ENCODE results near the gene STARD8. TPM values are rescaled to one million over a fixed set of nuclear protein-coding genes. Genes with fewer than 3 reads are reported as not detected.

The STARD8 gene
- total RNA-seq, 1 experiment from 2014 or later = 0.45 TPM

DNA sequence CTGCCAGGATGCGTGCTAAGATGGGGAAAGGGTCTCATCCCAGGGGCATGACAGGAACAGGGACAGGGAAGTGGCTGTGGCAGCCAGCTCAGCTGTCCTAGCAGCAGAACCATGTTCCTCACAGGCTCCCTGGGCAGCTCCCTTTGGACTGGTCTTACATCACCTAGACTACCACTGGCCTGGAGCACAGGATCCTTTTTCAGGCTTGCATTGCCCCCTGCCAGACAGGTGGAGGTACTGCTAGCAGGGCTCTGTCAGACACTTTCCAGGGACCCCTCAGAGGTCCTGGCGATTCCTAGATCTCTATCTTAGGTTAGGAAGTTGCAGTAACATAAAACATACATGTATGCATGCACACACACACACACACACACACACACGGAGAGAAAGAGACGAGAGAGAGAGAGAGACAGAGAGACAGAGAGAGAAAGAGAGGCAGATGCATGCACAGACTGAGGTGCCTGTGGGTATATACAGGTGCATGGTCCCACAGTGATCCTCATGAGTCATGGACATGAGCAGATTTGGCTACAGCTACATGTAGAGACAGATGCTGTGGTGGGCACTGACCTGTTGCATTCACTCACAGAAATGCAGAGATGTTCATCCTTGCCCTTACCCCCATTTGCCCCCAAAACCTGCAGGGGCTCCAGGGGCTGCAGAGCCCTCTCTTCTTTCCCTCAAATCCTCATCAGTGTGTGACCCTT lies 63.6 kb downstream of the STARD8 start:
- Mint-ChIP-seq H3K4me3 (ENCODE audit: low read depth, unreplicated experiment) (no peak overlapping the region), H3K9me3 (ENCODE audit: low read depth, unreplicated experiment) (no peaks in the 10 kb centered on the region), H3K27ac (ENCODE audit: unreplicated experiment) (no peak overlapping the region), H3K27me3 (ENCODE audit: unreplicated experiment) (peaks cover 34% of the 10 kb centered on the region), H3K36me3 (ENCODE audit: insufficient read depth, unreplicated experiment) (no peaks in the 10 kb centered on the region), H3K4me1 (ENCODE audit: low read depth, unreplicated experiment) (no peaks in the 10 kb centered on the region)
- CTCF ChIA-PET = interaction anchor here (0.6 to 1.8 kb wide), 17 partner anchors 12 to 1560 kb away, joined by 3 to 22 read pairs (median 3); no protein-coding TSS in a partner anchor
- TF ChIP-seq, protein P1, sequence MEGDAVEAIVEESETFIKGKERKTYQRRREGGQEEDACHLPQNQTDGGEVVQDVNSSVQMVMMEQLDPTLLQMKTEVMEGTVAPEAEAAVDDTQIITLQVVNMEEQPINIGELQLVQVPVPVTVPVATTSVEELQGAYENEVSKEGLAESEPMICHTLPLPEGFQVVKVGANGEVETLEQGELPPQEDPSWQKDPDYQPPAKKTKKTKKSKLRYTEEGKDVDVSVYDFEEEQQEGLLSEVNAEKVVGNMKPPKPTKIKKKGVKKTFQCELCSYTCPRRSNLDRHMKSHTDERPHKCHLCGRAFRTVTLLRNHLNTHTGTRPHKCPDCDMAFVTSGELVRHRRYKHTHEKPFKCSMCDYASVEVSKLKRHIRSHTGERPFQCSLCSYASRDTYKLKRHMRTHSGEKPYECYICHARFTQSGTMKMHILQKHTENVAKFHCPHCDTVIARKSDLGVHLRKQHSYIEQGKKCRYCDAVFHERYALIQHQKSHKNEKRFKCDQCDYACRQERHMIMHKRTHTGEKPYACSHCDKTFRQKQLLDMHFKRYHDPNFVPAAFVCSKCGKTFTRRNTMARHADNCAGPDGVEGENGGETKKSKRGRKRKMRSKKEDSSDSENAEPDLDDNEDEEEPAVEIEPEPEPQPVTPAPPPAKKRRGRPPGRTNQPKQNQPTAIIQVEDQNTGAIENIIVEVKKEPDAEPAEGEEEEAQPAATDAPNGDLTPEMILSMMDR (IDR thresholded peaks at IDR 0.05; ENCODE audit: unreplicated experiment) = peak; percentile 59
- DNase-seq = peak; percentile 57
- intact Hi-C loops (cut with micrococcal nuclease; ENCODE audit: unreplicated experiment) = loop anchor here (1.0 to 5.0 kb wide), 3 partner anchors 200 to 529 kb away; no protein-coding TSS in a partner anchor
- BruUV-seq (replicated peaks) = no TSS peak

DNA sequence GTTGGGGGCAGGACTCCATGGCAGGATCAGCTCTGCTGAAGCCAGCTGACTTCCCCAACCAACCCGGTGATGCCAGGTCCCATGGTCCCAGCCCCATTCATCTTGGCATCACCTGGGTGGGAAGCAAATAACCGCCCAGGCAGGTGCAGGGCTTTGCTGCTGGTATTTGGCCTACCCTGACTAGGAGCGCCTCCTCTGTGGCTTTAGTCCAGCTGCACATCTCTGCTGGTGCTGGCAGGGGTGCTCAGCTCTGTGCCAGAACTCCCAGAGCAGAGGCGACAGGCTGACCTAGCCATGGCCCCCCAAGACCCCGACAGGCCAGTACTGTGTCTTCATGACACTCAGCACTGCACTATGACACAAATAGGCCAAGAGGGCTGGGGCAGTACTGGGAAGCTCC lies 64.4 kb downstream of the STARD8 start:
- Mint-ChIP-seq H3K27ac (ENCODE audit: unreplicated experiment) (no peak overlapping the region), H3K4me1 (ENCODE audit: low read depth, unreplicated experiment) (no peaks in the 10 kb centered on the region), H3K27me3 (ENCODE audit: unreplicated experiment) (peaks cover 34% of the 10 kb centered on the region), H3K36me3 (ENCODE audit: insufficient read depth, unreplicated experiment) (no peaks in the 10 kb centered on the region), H3K4me3 (ENCODE audit: low read depth, unreplicated experiment) (no peak overlapping the region), H3K9me3 (ENCODE audit: low read depth, unreplicated experiment) (no peaks in the 10 kb centered on the region)
- CTCF ChIA-PET = no interaction called here
- no peak for DNase-seq
- TF ChIP-seq, protein P1 (IDR thresholded peaks at IDR 0.05; ENCODE audit: unreplicated experiment) = no peak
- intact Hi-C loops (cut with micrococcal nuclease; ENCODE audit: unreplicated experiment) = loop anchor here (1.0 to 5.0 kb wide), 3 partner anchors 201 to 530 kb away; no protein-coding TSS in a partner anchor
- no TSS peak for BruUV-seq (replicated peaks)

DNA sequence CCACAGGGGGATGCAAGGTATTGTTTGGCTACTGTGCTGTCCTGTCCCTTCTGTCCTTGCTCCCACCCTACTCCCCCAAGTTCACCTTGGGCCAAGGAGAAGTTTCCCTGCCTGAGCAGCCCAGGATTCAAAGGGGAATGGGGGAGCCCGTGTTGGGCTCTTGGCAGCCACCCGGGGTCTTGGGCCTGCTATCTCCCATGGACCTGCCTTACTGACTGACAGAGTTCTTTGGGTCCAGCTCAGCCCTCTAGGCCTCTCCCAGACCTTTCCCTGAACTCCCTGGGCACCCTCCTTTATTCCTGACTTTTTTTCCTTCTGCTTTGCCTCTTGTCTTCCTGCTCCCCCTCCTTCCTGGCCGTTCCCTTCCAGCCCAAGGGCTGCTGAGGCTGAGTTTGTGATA lies 67.4 kb downstream of the STARD8 start:
- no peaks in the 10 kb centered on the region for H3K36me3 Mint-ChIP-seq (ENCODE audit: insufficient read depth, unreplicated experiment)
- intact Hi-C loops (cut with micrococcal nuclease; ENCODE audit: unreplicated experiment) = loop anchor here (5.0 kb wide), 1 partner anchor 533 kb away; no protein-coding TSS in a partner anchor
- no peaks in the 10 kb centered on the region for H3K9me3 Mint-ChIP-seq (ENCODE audit: low read depth, unreplicated experiment)
- CTCF ChIA-PET = no interaction called here
- BruUV-seq (replicated peaks) = no TSS peak
- no peaks in the 10 kb centered on the region for H3K4me1 Mint-ChIP-seq (ENCODE audit: low read depth, unreplicated experiment)
- H3K27ac Mint-ChIP-seq (ENCODE audit: unreplicated experiment) = no peak overlapping the region
- DNase-seq = no peak
- no peak overlapping the region for H3K4me3 Mint-ChIP-seq (ENCODE audit: low read depth, unreplicated experiment)
- H3K27me3 Mint-ChIP-seq (ENCODE audit: unreplicated experiment) = peaks cover 41% of the 10 kb centered on the region
- TF ChIP-seq, protein P1 (IDR thresholded peaks at IDR 0.05; ENCODE audit: unreplicated experiment) = no peak

DNA sequence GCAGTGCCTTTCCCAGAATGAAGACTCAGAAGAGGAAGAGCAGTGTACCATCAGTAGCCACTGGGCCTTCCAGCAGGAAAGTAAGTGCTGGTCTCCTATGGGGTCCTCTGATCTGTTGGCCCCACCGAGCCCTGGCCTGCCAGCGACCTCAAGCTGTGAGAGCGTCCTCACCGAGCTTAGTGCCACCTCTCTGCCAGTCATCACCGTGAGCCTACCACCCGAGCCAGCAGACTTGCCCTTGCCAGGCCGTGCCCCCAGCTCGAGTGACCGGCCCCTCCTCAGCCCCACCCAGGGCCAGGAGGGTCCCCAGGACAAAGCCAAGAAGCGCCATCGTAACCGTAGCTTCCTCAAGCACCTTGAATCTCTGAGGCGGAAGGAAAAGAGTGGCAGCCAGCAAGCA lies 69.7 kb downstream of the STARD8 start:
- no peaks in the 10 kb centered on the region for H3K4me1 Mint-ChIP-seq (ENCODE audit: low read depth, unreplicated experiment)
- intact Hi-C loops (cut with micrococcal nuclease; ENCODE audit: unreplicated experiment) = no loop called here
- peaks cover 46% of the 10 kb centered on the region for H3K27me3 Mint-ChIP-seq (ENCODE audit: unreplicated experiment)
- no peak for DNase-seq
- H3K27ac Mint-ChIP-seq (ENCODE audit: unreplicated experiment) = no peak overlapping the region
- TF ChIP-seq, protein P1 (IDR thresholded peaks at IDR 0.05; ENCODE audit: unreplicated experiment) = no peak
- H3K9me3 Mint-ChIP-seq (ENCODE audit: low read depth, unreplicated experiment) = no peaks in the 10 kb centered on the region
- H3K36me3 Mint-ChIP-seq (ENCODE audit: insufficient read depth, unreplicated experiment) = no peaks in the 10 kb centered on the region
- no peak overlapping the region for H3K4me3 Mint-ChIP-seq (ENCODE audit: low read depth, unreplicated experiment)
- BruUV-seq (replicated peaks) = no TSS peak
- CTCF ChIA-PET = no interaction called here
